H1 (cell line): ENCODE data around the gene TGFBR1. TPM values are rescaled to one million over a fixed set of nuclear protein-coding genes. Genes with fewer than 3 reads are reported as not detected.

Source experiments
- CTCF ChIA-PET: fragments of 300-600 bp; sonication (Branson Sonifier 250); formaldehyde crosslinking; loops from one replicate; lab custom pipeline; 2021; ENCODE audit not compliant: partially characterized antibody; lab: Charles Lee
- POLR2A ChIA-PET: fragments of 300-600 bp; sonication (Branson Sonifier 250); formaldehyde crosslinking; loops from one replicate; lab custom pipeline; 2021; ENCODE audit warnings: inconsistent platforms; ENCODE audit not compliant: partially characterized antibody; lab: Charles Lee
- DNase-seq, 2 experiments: peaks; one replicate each; pipeline versions ENCODE4 v3.0.0 to v3.0.0-alpha.2; 2010 to 2022; ENCODE audit warnings: low spot score in 2 of 2, low read depth in 1 of 2, mixed read lengths in 1 of 2
- FAIRE-seq: peaks from 2 replicates; lab custom pipeline; 2011; peaks lifted over from hg19 to GRCh38; lab: Jason Lieb, UNC
- H2AFZ ChIP-seq: 2 replicates; pipeline ENCODE4 v1.8.1; 2012; ENCODE audit warnings: low read length, inconsistent platforms
- H2AK5ac ChIP-seq: 2 replicates; pipeline ENCODE4 v1.6.1; 2013; ENCODE audit warnings: low read depth, low read length
- H2BK120ac ChIP-seq: replicated peaks from 2 replicates; pipeline ENCODE3; 2013; ENCODE audit warnings: low read depth, low read length, inconsistent platforms
- H2BK12ac ChIP-seq: 2 replicates; pipeline ENCODE4 v1.6.1; 2013; ENCODE audit warnings: low read depth, low read length
- H2BK15ac ChIP-seq: 2 replicates; pipeline ENCODE4 v1.6.1; 2013; ENCODE audit warnings: low read length
- H2BK20ac ChIP-seq: 2 replicates; pipeline ENCODE4 v1.6.1; 2013; ENCODE audit warnings: low read length
- H2BK5ac ChIP-seq: 2 replicates; pipeline ENCODE4 v1.6.1; 2013; ENCODE audit warnings: low read depth, low read length
- H3K14ac ChIP-seq: 2 replicates; pipeline ENCODE4 v1.6.1; 2013; ENCODE audit warnings: inconsistent platforms; ENCODE audit not compliant: insufficient read length
- H3K18ac ChIP-seq: 2 replicates; pipeline ENCODE4 v1.6.1; 2013; ENCODE audit warnings: low read length; ENCODE audit errors: extremely low read depth
- H3K23ac ChIP-seq: 2 replicates; pipeline ENCODE4 v1.6.1; 2013; ENCODE audit warnings: inconsistent platforms; ENCODE audit not compliant: insufficient read length
- H3K23me2 ChIP-seq: 2 replicates; pipeline ENCODE4 v1.6.1; 2013; ENCODE audit warnings: low read depth, low read length
- H3K27ac ChIP-seq: 2 replicates; pipeline ENCODE4 v1.6.1; 2011; ENCODE audit warnings: low read depth, low read length, inconsistent platforms
- H3K27me3 ChIP-seq, 4 experiments: replicated peaks in 1 of 4; 1 replicate in 1 of 4; 2 replicates in 3 of 4; pipeline versions ENCODE4 v1.6.1 to v1.8.1; 2011 to 2013; ENCODE audit warnings: low read length in 3 of 4, mild to moderate bottlenecking in 3 of 4, inconsistent platforms in 2 of 4, mixed read lengths in 2 of 4, moderate library complexity in 1 of 4; ENCODE audit not compliant: control insufficient read depth in 3 of 4, insufficient read depth in 3 of 4; ENCODE audit errors: extremely low read depth in 1 of 4
- H3K36me3 ChIP-seq, 4 experiments: 2 replicates each; pipeline versions ENCODE4 v1.6.1 to v1.8.1; 2011 to 2013; ENCODE audit warnings: mild to moderate bottlenecking in 4 of 4, low read length in 3 of 4, moderate library complexity in 2 of 4, control low read depth in 1 of 4, inconsistent platforms in 1 of 4; ENCODE audit not compliant: insufficient read depth in 4 of 4, control insufficient read depth in 2 of 4
- H3K4ac ChIP-seq: replicated peaks from 2 replicates; pipeline ENCODE3; 2013; ENCODE audit warnings: low read length, low read depth, mixed read lengths, inconsistent platforms; ENCODE audit not compliant: insufficient read length
- H3K4me1 ChIP-seq, 4 experiments: replicated peaks in 1 of 4; 1 replicate in 1 of 4; 2 replicates in 3 of 4; pipeline versions ENCODE4 v1.6.1 to v1.8.1; 2011 to 2013; ENCODE audit warnings: low read length in 3 of 4, inconsistent platforms in 2 of 4, mixed read lengths in 1 of 4; ENCODE audit not compliant: insufficient read depth in 4 of 4, control insufficient read depth in 3 of 4
- H3K4me2 ChIP-seq, 2 experiments: 2 replicates each; pipeline versions ENCODE4 v1.6.1 to v1.8.1; 2011 to 2013; ENCODE audit warnings: low read depth in 2 of 2, low read length in 2 of 2, control low read depth in 1 of 2, inconsistent platforms in 1 of 2, mild to moderate bottlenecking in 1 of 2; ENCODE audit not compliant: insufficient read depth in 1 of 2
- H3K4me3 ChIP-seq, 4 experiments: fragments of 200-600, 300-600 bp in 1 of 4; sonication (generic), shearing (Covaris generic), sonication (Bioruptor Twin) in 1 of 4; 2 replicates each; pipeline versions ENCODE4 v1.5.1 to v1.8.1; 2011 to 2016; ENCODE audit warnings: low read length in 4 of 4, low read depth in 3 of 4, control low read depth in 2 of 4, inconsistent platforms in 2 of 4, mild to moderate bottlenecking in 2 of 4, mixed read lengths in 1 of 4, moderate library complexity in 1 of 4; ENCODE audit not compliant: insufficient read depth in 2 of 4; ENCODE audit errors: extremely low read depth in 1 of 4
- H3K56ac ChIP-seq: replicated peaks from 2 replicates; pipeline ENCODE3; 2013; ENCODE audit warnings: low read depth, mild to moderate bottlenecking, mixed read lengths, low read length, inconsistent platforms; ENCODE audit not compliant: insufficient read length
- H3K79me1 ChIP-seq: 2 replicates; pipeline ENCODE4 v1.6.1; 2013; ENCODE audit warnings: low read depth, low read length, control low read depth
- H3K79me2 ChIP-seq, 2 experiments: 2 replicates each; pipeline versions ENCODE4 v1.6.1 to v1.8.1; 2012 to 2013; ENCODE audit warnings: low read length in 2 of 2, mild to moderate bottlenecking in 2 of 2, inconsistent platforms in 1 of 2; ENCODE audit not compliant: insufficient read depth in 2 of 2, control insufficient read depth in 1 of 2
- H3K9ac ChIP-seq, 4 experiments: replicated peaks in 1 of 4; 1 replicate in 1 of 4; 2 replicates in 3 of 4; pipeline versions ENCODE4 v1.6.1 to v1.8.1; 2011 to 2013; ENCODE audit warnings: low read depth in 3 of 4, low read length in 3 of 4, control low read depth in 2 of 4, mild to moderate bottlenecking in 2 of 4, moderate library complexity in 2 of 4, inconsistent platforms in 1 of 4; ENCODE audit errors: extremely low read depth in 1 of 4
- H3K9me3 ChIP-seq, 2 experiments: 2 replicates each; pipeline versions ENCODE4 v1.6.1 to v1.8.1; 2012 to 2013; ENCODE audit warnings: mild to moderate bottlenecking in 2 of 2, moderate library complexity in 2 of 2, control low read depth in 1 of 2, inconsistent platforms in 1 of 2, low read depth in 1 of 2, low read length in 1 of 2, mixed read lengths in 1 of 2; ENCODE audit not compliant: insufficient read depth in 2 of 2
- H4K20me1 ChIP-seq, 2 experiments: replicated peaks in 1 of 2; 2 replicates each; pipeline versions ENCODE3 to v1.8.1; 2011 to 2013; ENCODE audit warnings: inconsistent platforms in 2 of 2, low read length in 2 of 2, mild to moderate bottlenecking in 1 of 2; ENCODE audit not compliant: insufficient read depth in 2 of 2, control insufficient read depth in 1 of 2
- H4K5ac ChIP-seq: 2 replicates; pipeline ENCODE4 v1.6.1; 2013; ENCODE audit warnings: low read length, low read depth, mixed read lengths, inconsistent platforms; ENCODE audit not compliant: insufficient read length
- H4K8ac ChIP-seq: 2 replicates; pipeline ENCODE4 v1.8.0; 2013; ENCODE audit warnings: mild to moderate bottlenecking, moderate library complexity, low read length, inconsistent platforms; ENCODE audit not compliant: insufficient read depth; ENCODE audit errors: extremely low read depth
- H4K91ac ChIP-seq: replicated peaks from 2 replicates; pipeline ENCODE3; 2013; ENCODE audit warnings: low read length, mixed read lengths, inconsistent platforms; ENCODE audit not compliant: insufficient read length
- GABPA ChIP-seq: IDR thresholded peaks from 2 replicates; pipeline ENCODE4 v1.6.1; 2011; ENCODE audit warnings: mild to moderate bottlenecking, low read length, moderate library complexity, borderline replicate concordance; ENCODE audit not compliant: insufficient read depth
- SIX5 ChIP-seq: IDR thresholded peaks from 2 replicates; pipeline ENCODE4 v1.6.1; 2011; ENCODE audit warnings: mild to moderate bottlenecking, low read depth, low read length
- ZNF274 ChIP-seq: IDR thresholded peaks from 2 replicates; pipeline ENCODE4 v1.7.0; 2012; ENCODE audit warnings: low read length, borderline replicate concordance; ENCODE audit errors: extremely low read depth
- WGBS, 2 experiments: shearing (Covaris generic) in 1 of 2; methylation state at CpG; one replicate each; pipeline versions ENCODE4 v1.1.6 to v1.1.7; 2013 to 2015; ENCODE audit warnings: low lambda C conversion rate in 2 of 2, mixed read lengths in 2 of 2, inconsistent platforms in 1 of 2, low coverage in 1 of 2, missing lambda C conversion rate in 1 of 2; ENCODE audit not compliant: insufficient replicate concordance in 2 of 2, insufficient coverage in 1 of 2, insufficient read length in 1 of 2; ENCODE audit errors: extremely low coverage in 1 of 2, missing lambda C conversion rate in 1 of 2; 5-methylcytosine and 5-hydroxymethylcytosine counted together
- polyA plus RNA-seq, 7 experiments: library from polyadenylated mRNA; depleted of rRNA in 3 of 7; stranded (reverse) in 5 of 7; unstranded in 2 of 7; fragments of >200 nt in 5 of 7; fragments of 200-250 nt in 2 of 7; gene quantifications; 1 replicate in 5 of 7; 2 replicates in 1 of 7; 4 replicates in 1 of 7; pipeline versions ENCODE4 v1.2.1 to v1.2.3, GENCODE V29; 2011 to 2013; ENCODE audit warnings: missing spikeins in 2 of 7, mixed read lengths in 2 of 7
- total RNA-seq: library from RNA; stranded (reverse); fragmentation: NEBNext Ultra II Directional; extraction: Animal tissue kit (Norgen Biotek cat#: 25700); gene quantifications from 2 replicates; pipeline ENCODE4 v1.2.1, GENCODE V29; 2021

Gene TGFBR1
- total and polyA plus RNA-seq, 2 of the 8 experiments (the other 6 are each of a cell fraction or from before 2014, with no cell fraction given): 16.8 to 52.4 TPM

DNA sequence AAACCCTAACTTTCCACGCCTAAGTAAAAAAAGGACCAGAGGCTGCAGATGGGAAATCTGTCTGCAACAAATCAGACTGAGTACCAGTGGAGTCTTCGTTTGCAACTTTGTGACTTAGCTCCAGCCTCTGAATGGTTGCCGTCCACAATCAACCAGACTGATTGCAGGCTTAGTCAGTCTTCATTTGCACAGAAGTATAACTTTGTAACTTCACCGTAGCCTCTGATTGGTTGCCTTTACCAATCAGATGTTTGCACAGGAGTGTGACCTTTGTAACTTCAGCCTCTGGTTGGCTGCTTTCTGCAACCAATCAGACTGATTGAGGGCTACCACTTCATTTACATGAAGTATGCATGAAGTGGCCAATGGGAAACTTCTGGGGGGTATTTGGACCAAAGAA is 53.7 kb downstream of the TGFBR1 start:
- ChIA-PET POLR2A (interaction anchor here (1.9 kb wide), 1 partner anchor 10 kb away, joined by 5 read pairs; no protein-coding TSS in a partner anchor), CTCF (interaction anchor here (0.6 to 1.1 kb wide), 4 partner anchors 9 to 1317 kb away, joined by 3 to 7 read pairs (median 4); no protein-coding TSS in a partner anchor)
- no peak overlapping the region for H2BK5ac ChIP-seq
- no peaks in the 10 kb centered on the region for H4K20me1 ChIP-seq
- no peak overlapping the region for H3K56ac ChIP-seq
- H3K79me1 ChIP-seq: no peaks in the 10 kb centered on the region
- no peak overlapping the region for H4K8ac ChIP-seq
- no peak overlapping the region for H3K9ac ChIP-seq
- no peak overlapping the region for H3K18ac ChIP-seq
- H2BK12ac ChIP-seq: no peak overlapping the region
- H4K5ac ChIP-seq: no peak overlapping the region
- H3K4ac ChIP-seq: no peak overlapping the region
- no peak for TF ChIP-seq SIX5
- no peak for TF ChIP-seq GABPA
- TF ChIP-seq ZNF274: no peak
- H2AFZ ChIP-seq: peak overlapping the region; percentile 85; the same call in 1 of the 2 replicates
- no peak overlapping the region for H4K91ac ChIP-seq
- H3K4me1 ChIP-seq: peaks cover 0 to 5% (median 4%) of the 10 kb centered on the region in 4 experiments; a peak in 3 of 7 replicates
- no peak overlapping the region for H3K23ac ChIP-seq
- H3K23me2 ChIP-seq: no peaks in the 10 kb centered on the region
- H2BK20ac ChIP-seq: no peak overlapping the region
- H3K27ac ChIP-seq: no peak overlapping the region
- DNase-seq (no peak), FAIRE-seq (no peak)
- H3K27me3 ChIP-seq: no peaks in the 10 kb centered on the region
- H3K4me2 ChIP-seq: no peak overlapping the region
- no peak overlapping the region for H3K14ac ChIP-seq
- no peak overlapping the region for H2BK15ac ChIP-seq
- H3K9me3 ChIP-seq: no peaks in the 10 kb centered on the region
- 87% methylated on average over 4 of the region's 4 CpGs; no CpG with 5 or more reads in 1 of the 2 experiments for WGBS, 2 experiments
- no peak overlapping the region for H2BK120ac ChIP-seq
- H3K4me3 ChIP-seq: no peak overlapping the region
- no peaks in the 10 kb centered on the region for H3K79me2 ChIP-seq
- H3K36me3 ChIP-seq: no peaks in the 10 kb centered on the region
- H2AK5ac ChIP-seq: no peak overlapping the region
